NCI-H69 (cell line): Measurements from ENCODE around the gene BTK.
A peak's percentile ranks its signal among the peaks of the same experiment; 100 is the strongest.

Source experiments
- DNase-seq: peaks from one replicate; lab custom pipeline; 2025; lab: John Stamatoyannopoulos, UW

Gene BTK

GRCh38 chrX:101385795-101386541 is at the start of gene BTK:
Gene BTK (minus strand): TSS chrX:101386191. CDS start chrX:101375284, 10,907 bp downstream.
- DNase-seq = no peak

- DNase-seq = no peak
These were observed 44.6 kb upstream of the BTK start for GRCh38 chrX:101430457-101431078.

GRCh38 chrX:101429934-101430333 is 43.9 kb upstream of the BTK start:
- DNase-seq = no peak

- no peak for DNase-seq
These were observed 42.0 kb upstream of the BTK start for GRCh38 chrX:101427954-101428353.

- DNase-seq = no peak
These were observed 33.5 kb upstream of the BTK start for GRCh38 chrX:101419489-101419888.

GRCh38 chrX:101417981-101418841 is 32.2 kb upstream of the BTK start:
- DNase-seq = peak; percentile 72

- no peak for DNase-seq
These were observed 31.2 kb upstream of the BTK start for GRCh38 chrX:101417190-101417589.

GRCh38 chrX:101416691-101417090 is 30.7 kb upstream of the BTK start:
- DNase-seq = no peak

- DNase-seq = peak; percentile 67
These were observed 29.5 kb upstream of the BTK start for GRCh38 chrX:101415180-101416145.

- no peak for DNase-seq
These were observed 26.0 kb upstream of the BTK start for GRCh38 chrX:101411984-101412383.

- peak; percentile 1 for DNase-seq
These were observed 24.5 kb upstream of the BTK start for GRCh38 chrX:101410461-101410860.

- peak; percentile 23 for DNase-seq
These were observed 23.1 kb upstream of the BTK start for GRCh38 chrX:101409043-101409442.

- DNase-seq = no peak
These were observed 22.5 kb upstream of the BTK start for GRCh38 chrX:101408532-101408841.

GRCh38 chrX:101407748-101408531 is 21.9 kb upstream of the BTK start, which contains the start of the genes GLA and HNRNPH2:
Gene GLA (minus strand): TSS chrX:101407925. CDS start chrX:101407903, 22 bp downstream.
Gene HNRNPH2 (plus strand): TSS chrX:101408222. CDS start chrX:101411989, 3,767 bp downstream.
- peak; percentile 98 for DNase-seq

- DNase-seq = peak; percentile 1
These were observed 21.3 kb upstream of the BTK start for GRCh38 chrX:101407167-101407747.

GRCh38 chrX:101399825-101400224 is 13.8 kb upstream of the BTK start:
- no peak for DNase-seq

GRCh38 chrX:101398694-101399093 is 12.7 kb upstream of the BTK start:
- no peak for DNase-seq

GRCh38 chrX:101397779-101398178 is 11.8 kb upstream of the BTK start:
- peak; percentile 24 for DNase-seq

GRCh38 chrX:101395789-101396188 is 9.8 kb upstream of the BTK start:
- no peak for DNase-seq

GRCh38 chrX:101394372-101394771 is 8.4 kb upstream of the BTK start:
- peak; percentile 2 for DNase-seq
